ENCODE measurements around the gene UNC13B. TPM values are rescaled to one million over a fixed set of nuclear protein-coding genes. Genes with fewer than 3 reads are reported as not detected.

UNC13B gene
- total and polyA plus RNA-seq, 3 experiments from 2014 or later: 0.54 to 3.5 (median 3.2) TPM

GRCh38 chr9:35260186-35260585 is 98.4 kb downstream of the UNC13B start:
- H3K36me3 ChIP-seq (ENCODE audit: insufficient read depth, low read length): no peaks in the 10 kb centered on the region
- no peak overlapping the region for H3K27ac ChIP-seq (ENCODE audit: low read depth, low read length)
- DNase-seq: no peak
- ChIA-PET CTCF (interaction anchor here (1.4 to 1.5 kb wide), 2 partner anchors 143 to 145 kb away, joined by 4 to 7 read pairs; partner anchors contain the start of gene ATOSB), POLR2A (no interaction called here)
- no peak overlapping the region for H3K4me3 ChIP-seq (ENCODE audit: low read length)
- H3K4me1 Mint-ChIP-seq: no peaks in the 10 kb centered on the region
- peaks cover 2 to 15% of the 10 kb centered on the region in 2 donors for H3K27me3 Mint-ChIP-seq
- no peak overlapping the region for H3K4me3 Mint-ChIP-seq
- no peak overlapping the region for H3K27ac Mint-ChIP-seq
- no peaks in the 10 kb centered on the region for H3K27me3 ChIP-seq (ENCODE audit: insufficient read depth, low read length, poor library complexity, severe bottlenecking)
- H3K9me3 ChIP-seq (ENCODE audit: low read length): no peaks in the 10 kb centered on the region
- no peaks in the 10 kb centered on the region for H3K4me1 ChIP-seq (ENCODE audit: insufficient read depth, low read length)
- no peaks in the 10 kb centered on the region for H3K36me3 Mint-ChIP-seq
- H3K9me3 Mint-ChIP-seq: no peaks in the 10 kb centered on the region

GRCh38 chr9:35262064-35262463 is 100.3 kb downstream of the UNC13B start:
- no peak overlapping the region for H3K4me3 Mint-ChIP-seq
- H3K27ac Mint-ChIP-seq: no peak overlapping the region
- no peaks in the 10 kb centered on the region for H3K9me3 ChIP-seq (ENCODE audit: low read length)
- DNase-seq: no peak
- no peak overlapping the region for H3K27ac ChIP-seq (ENCODE audit: low read depth, low read length)
- no peak overlapping the region for H3K4me3 ChIP-seq (ENCODE audit: low read length)
- CTCF ChIA-PET: interaction anchor here (1.0 kb wide), 1 partner anchor 28 kb away, joined by 3 read pairs; no protein-coding TSS in a partner anchor
- H3K27me3 ChIP-seq (ENCODE audit: insufficient read depth, low read length, poor library complexity, severe bottlenecking): no peaks in the 10 kb centered on the region
- POLR2A ChIA-PET: no interaction called here
- H3K9me3 Mint-ChIP-seq: no peaks in the 10 kb centered on the region
- H3K36me3 Mint-ChIP-seq: no peaks in the 10 kb centered on the region
- peaks cover 4 to 24% of the 10 kb centered on the region in 2 donors for H3K27me3 Mint-ChIP-seq
- no peaks in the 10 kb centered on the region for H3K4me1 ChIP-seq (ENCODE audit: insufficient read depth, low read length)
- H3K36me3 ChIP-seq (ENCODE audit: insufficient read depth, low read length): no peaks in the 10 kb centered on the region
- H3K4me1 Mint-ChIP-seq: no peaks in the 10 kb centered on the region

- POLR2A ChIA-PET: no interaction called here
- Mint-ChIP-seq H3K27ac (peak overlapping the region in 1 of 8 donors; percentile 32), H3K9me3 (no peaks in the 10 kb centered on the region), H3K36me3 (no peaks in the 10 kb centered on the region), H3K4me1 (no peaks in the 10 kb centered on the region), H3K27me3 (peaks cover 22 to 47% of the 10 kb centered on the region in 2 donors), H3K4me3 (peak overlapping the region in 1 of 7 donors; percentile 38)
- CTCF ChIA-PET: no interaction called here
- H3K27me3 ChIP-seq (ENCODE audit: insufficient read depth, low read length, poor library complexity, severe bottlenecking): no peaks in the 10 kb centered on the region
- no peaks in the 10 kb centered on the region for H3K36me3 ChIP-seq (ENCODE audit: insufficient read depth, low read length)
- H3K4me3 ChIP-seq (ENCODE audit: low read length): no peak overlapping the region
- DNase-seq: no peak
- no peaks in the 10 kb centered on the region for H3K9me3 ChIP-seq (ENCODE audit: low read length)
- H3K27ac ChIP-seq (ENCODE audit: low read depth, low read length): no peak overlapping the region
- H3K4me1 ChIP-seq (ENCODE audit: insufficient read depth, low read length): no peaks in the 10 kb centered on the region
Measured at GRCh38 chr9:35267710-35268109, 105.9 kb downstream of the UNC13B start.

- H3K9me3 Mint-ChIP-seq: no peaks in the 10 kb centered on the region
- H3K36me3 Mint-ChIP-seq: no peaks in the 10 kb centered on the region
- no peaks in the 10 kb centered on the region for H3K4me1 Mint-ChIP-seq
- H3K4me3 Mint-ChIP-seq: no peak overlapping the region
- POLR2A ChIA-PET: no interaction called here
- H3K36me3 ChIP-seq (ENCODE audit: insufficient read depth, low read length): no peaks in the 10 kb centered on the region
- CTCF ChIA-PET: no interaction called here
- no peaks in the 10 kb centered on the region for H3K9me3 ChIP-seq (ENCODE audit: low read length)
- H3K27ac ChIP-seq (ENCODE audit: low read depth, low read length): no peak overlapping the region
- H3K27ac Mint-ChIP-seq: no peak overlapping the region
- no peaks in the 10 kb centered on the region for H3K27me3 ChIP-seq (ENCODE audit: insufficient read depth, low read length, poor library complexity, severe bottlenecking)
- H3K27me3 Mint-ChIP-seq: peaks cover 22 to 46% of the 10 kb centered on the region in 2 donors
- no peaks in the 10 kb centered on the region for H3K4me1 ChIP-seq (ENCODE audit: insufficient read depth, low read length)
- H3K4me3 ChIP-seq (ENCODE audit: low read length): no peak overlapping the region
- DNase-seq: no peak
Measured at GRCh38 chr9:35269919-35270318, 108.1 kb downstream of the UNC13B start.

GRCh38 chr9:35271637-35272036 is 109.8 kb downstream of the UNC13B start:
- Mint-ChIP-seq H3K27ac (no peak overlapping the region), H3K4me3 (no peak overlapping the region), H3K36me3 (no peaks in the 10 kb centered on the region), H3K4me1 (peaks cover 6 to 7% (median 6%) of the 10 kb centered on the region in 3 donors), H3K9me3 (no peaks in the 10 kb centered on the region), H3K27me3 (peaks cover 21 to 39% of the 10 kb centered on the region in 2 donors)
- no peaks in the 10 kb centered on the region for H3K4me1 ChIP-seq (ENCODE audit: insufficient read depth, low read length)
- no peak overlapping the region for H3K4me3 ChIP-seq (ENCODE audit: low read length)
- H3K27ac ChIP-seq (ENCODE audit: low read depth, low read length): no peak overlapping the region
- POLR2A ChIA-PET: no interaction called here
- H3K27me3 ChIP-seq (ENCODE audit: insufficient read depth, low read length, poor library complexity, severe bottlenecking): no peaks in the 10 kb centered on the region
- no peak for DNase-seq
- H3K36me3 ChIP-seq (ENCODE audit: insufficient read depth, low read length): no peaks in the 10 kb centered on the region
- CTCF ChIA-PET: no interaction called here
- H3K9me3 ChIP-seq (ENCODE audit: low read length): no peaks in the 10 kb centered on the region

GRCh38 chr9:35272989-35273388 is 111.2 kb downstream of the UNC13B start:
- Mint-ChIP-seq H3K27ac (no peak overlapping the region), H3K4me1 (peaks cover 14 to 19% (median 15%) of the 10 kb centered on the region in 3 donors), H3K4me3 (no peak overlapping the region), H3K9me3 (no peaks in the 10 kb centered on the region), H3K27me3 (peaks cover 18 to 29% of the 10 kb centered on the region in 2 donors), H3K36me3 (no peaks in the 10 kb centered on the region)
- Histone ChIP-seq H3K36me3 (ENCODE audit: insufficient read depth, low read length) (no peaks in the 10 kb centered on the region), H3K4me3 (ENCODE audit: low read length) (no peak overlapping the region), H3K27ac (ENCODE audit: low read depth, low read length) (no peak overlapping the region), H3K9me3 (ENCODE audit: low read length) (no peaks in the 10 kb centered on the region), H3K27me3 (ENCODE audit: insufficient read depth, low read length, poor library complexity, severe bottlenecking) (no peaks in the 10 kb centered on the region), H3K4me1 (ENCODE audit: insufficient read depth, low read length) (no peaks in the 10 kb centered on the region)
- ChIA-PET POLR2A (no interaction called here), CTCF (no interaction called here)
- DNase-seq: no peak

GRCh38 chr9:35273591-35273990 is 111.8 kb downstream of the UNC13B start:
- Histone ChIP-seq H3K4me3 (ENCODE audit: low read length) (no peak overlapping the region), H3K27ac (ENCODE audit: low read depth, low read length) (no peak overlapping the region), H3K27me3 (ENCODE audit: insufficient read depth, low read length, poor library complexity, severe bottlenecking) (no peaks in the 10 kb centered on the region), H3K4me1 (ENCODE audit: insufficient read depth, low read length) (no peaks in the 10 kb centered on the region), H3K9me3 (ENCODE audit: low read length) (no peaks in the 10 kb centered on the region), H3K36me3 (ENCODE audit: insufficient read depth, low read length) (no peaks in the 10 kb centered on the region)
- POLR2A ChIA-PET: no interaction called here
- H3K27me3 Mint-ChIP-seq: peaks cover 13 to 25% of the 10 kb centered on the region in 2 donors
- H3K36me3 Mint-ChIP-seq: no peaks in the 10 kb centered on the region
- H3K9me3 Mint-ChIP-seq: no peaks in the 10 kb centered on the region
- H3K4me3 Mint-ChIP-seq: no peak overlapping the region
- no peak for DNase-seq
- CTCF ChIA-PET: interaction anchor here (1.5 kb wide), 1 partner anchor 9 kb away, joined by 3 read pairs; no protein-coding TSS in a partner anchor
- H3K27ac Mint-ChIP-seq: no peak overlapping the region
- peaks cover 14 to 19% (median 15%) of the 10 kb centered on the region in 3 donors for H3K4me1 Mint-ChIP-seq

GRCh38 chr9:35274993-35275392 is 113.2 kb downstream of the UNC13B start:
- Histone ChIP-seq H3K4me3 (ENCODE audit: low read length) (no peak overlapping the region), H3K27ac (ENCODE audit: low read depth, low read length) (no peak overlapping the region), H3K4me1 (ENCODE audit: insufficient read depth, low read length) (no peaks in the 10 kb centered on the region), H3K36me3 (ENCODE audit: insufficient read depth, low read length) (no peaks in the 10 kb centered on the region), H3K27me3 (ENCODE audit: insufficient read depth, low read length, poor library complexity, severe bottlenecking) (no peaks in the 10 kb centered on the region), H3K9me3 (ENCODE audit: low read length) (no peaks in the 10 kb centered on the region)
- no peaks in the 10 kb centered on the region for H3K9me3 Mint-ChIP-seq
- H3K36me3 Mint-ChIP-seq: no peaks in the 10 kb centered on the region
- H3K27me3 Mint-ChIP-seq: peaks cover 13 to 17% of the 10 kb centered on the region in 2 donors
- ChIA-PET CTCF (no interaction called here), POLR2A (no interaction called here)
- peaks cover 14 to 19% (median 15%) of the 10 kb centered on the region in 3 donors for H3K4me1 Mint-ChIP-seq
- H3K4me3 Mint-ChIP-seq: peak overlapping the region in 2 of 7 donors; percentile 6 to 28
- H3K27ac Mint-ChIP-seq: no peak overlapping the region
- no peak for DNase-seq

GRCh38 chr9:35277171-35277520 is 115.3 kb downstream of the UNC13B start:
- Mint-ChIP-seq H3K9me3 (no peaks in the 10 kb centered on the region), H3K4me1 (peaks cover 14 to 19% (median 15%) of the 10 kb centered on the region in 3 donors), H3K27ac (no peak overlapping the region), H3K4me3 (peak overlapping the region; percentile 21 to 86 (median 74)), H3K27me3 (peaks cover 6 to 14% of the 10 kb centered on the region in 2 donors), H3K36me3 (no peaks in the 10 kb centered on the region)
- Histone ChIP-seq H3K36me3 (ENCODE audit: insufficient read depth, low read length) (no peaks in the 10 kb centered on the region), H3K4me1 (ENCODE audit: insufficient read depth, low read length) (no peaks in the 10 kb centered on the region), H3K4me3 (ENCODE audit: low read length) (no peak overlapping the region), H3K27me3 (ENCODE audit: insufficient read depth, low read length, poor library complexity, severe bottlenecking) (no peaks in the 10 kb centered on the region), H3K9me3 (ENCODE audit: low read length) (no peaks in the 10 kb centered on the region), H3K27ac (ENCODE audit: low read depth, low read length) (no peak overlapping the region)
- no peak for DNase-seq
- POLR2A ChIA-PET: no interaction called here
- CTCF ChIA-PET: no interaction called here

All from CD8-positive, alpha-beta memory T cell (primary cell).